K562 (cell line): ENCODE measurements around the gene PIK3C2G. TPM values are rescaled to one million over a fixed set of nuclear protein-coding genes. Genes with fewer than 3 reads are reported as not detected.
A peak's percentile ranks its signal among the peaks of the same experiment; 100 is the strongest.

Experiments used
- ATAC-seq: fragments of 200-7000 bp; cut with Tn5 transposase; 3 replicates; pipeline ENCODE4 v1.9.1; 2020; ENCODE audit warnings: moderate library complexity
- BruUV-seq: library from RNA; stranded (reverse); fragments of 400-500 nt; replicated peaks from 2 replicates; lab custom pipeline; 2021; lab: Mats Ljungman, UMichigan
- CTCF ChIA-PET: fragments of 300-600 bp; formaldehyde crosslinking; extraction: SDS; loops from one replicate; lab custom pipeline; 2021; ENCODE audit warnings: low intra/inter-chr PET ratio; lab: Yijun Ruan, JAX
- POLR2A ChIA-PET: fragments of 300-600, 350-650 bp; sonication (Branson Sonifier 250); formaldehyde crosslinking; extraction: SDS; loops from one replicate; lab custom pipeline; 2021; ENCODE audit warnings: antibody characterized with exemption, inconsistent platforms; lab: Yijun Ruan, JAX
- DNase-seq, 4 experiments: peaks; one replicate each; pipeline versions ENCODE4 v3.0.0 to v3.0.0-alpha.2; 2011 to 2018; ENCODE audit warnings: low spot score in 3 of 4, mixed read lengths in 3 of 4; ENCODE audit errors: extremely low read depth in 1 of 4
- FAIRE-seq: peaks from 2 replicates; lab custom pipeline; 2011; peaks lifted over from hg19 to GRCh38; lab: Jason Lieb, UNC
- H2AFZ ChIP-seq: 2 replicates; pipeline ENCODE4 v1.6.0; 2011; ENCODE audit warnings: low read depth, low read length, control low read depth, inconsistent platforms
- H3K27ac ChIP-seq: fragments of 200-600 bp; 3 replicates; pipeline ENCODE4 v1.8.0; 2011; ENCODE audit warnings: low read depth, mild to moderate bottlenecking, control low read depth, inconsistent platforms, low read length, moderate library complexity, mixed read lengths; ENCODE audit errors: extremely low read depth
- H3K27me3 ChIP-seq, 2 experiments: fragments of 300-600 bp in 1 of 2; 2 replicates in 1 of 2; 3 replicates in 1 of 2; pipeline versions ENCODE4 v1.6.0 to v1.8.0; 2011; ENCODE audit warnings: inconsistent platforms in 2 of 2, low read length in 2 of 2, mild to moderate bottlenecking in 1 of 2, mixed read lengths in 1 of 2, moderate library complexity in 1 of 2; ENCODE audit not compliant: control insufficient read depth in 2 of 2, insufficient read depth in 2 of 2
- H3K36me3 ChIP-seq: fragments of 300-600 bp; 3 replicates; pipeline ENCODE4 v1.8.0; 2011; ENCODE audit warnings: mild to moderate bottlenecking, low read length, inconsistent platforms; ENCODE audit not compliant: control insufficient read depth, insufficient read depth
- H3K4me1 ChIP-seq, 2 experiments: fragments of 200-600 bp in 1 of 2; replicated peaks in 1 of 2; 2 replicates in 1 of 2; 3 replicates in 1 of 2; pipeline versions ENCODE4 v1.5.1 to v1.8.0; 2011; ENCODE audit warnings: inconsistent platforms in 2 of 2, low read length in 2 of 2, mild to moderate bottlenecking in 1 of 2, mixed read lengths in 1 of 2, moderate library complexity in 1 of 2; ENCODE audit not compliant: control insufficient read depth in 2 of 2, insufficient read depth in 2 of 2
- H3K4me2 ChIP-seq: 2 replicates; pipeline ENCODE4 v1.6.1; 2011; ENCODE audit warnings: low read length, control low read depth, inconsistent platforms, mixed read lengths; ENCODE audit not compliant: insufficient read depth
- H3K4me3 ChIP-seq: fragments of 200-600 bp; sonication (generic), shearing (Covaris generic); 2 replicates; pipeline ENCODE4 v1.5.1; 2016; ENCODE audit warnings: control low read depth, inconsistent platforms
- H3K79me2 ChIP-seq: fragments of 200-600 bp; 3 replicates; pipeline ENCODE4 v1.8.0; 2011; ENCODE audit warnings: low read length, inconsistent platforms; ENCODE audit not compliant: control insufficient read depth, insufficient read depth
- H3K9ac ChIP-seq, 2 experiments: 2 replicates each; pipeline versions ENCODE4 v1.6.0 to v1.6.1; 2011; ENCODE audit warnings: low read depth in 2 of 2, low read length in 2 of 2, control low read depth in 1 of 2, inconsistent platforms in 1 of 2, mild to moderate bottlenecking in 1 of 2, mixed read lengths in 1 of 2; ENCODE audit not compliant: insufficient read depth in 1 of 2
- H3K9me1 ChIP-seq: one replicate; pipeline ENCODE4 v1.6.0; 2011; ENCODE audit warnings: inconsistent platforms, mild to moderate bottlenecking, low read length, moderate library complexity; ENCODE audit not compliant: control insufficient read depth, insufficient read depth
- H3K9me3 ChIP-seq: replicated peaks from 2 replicates; pipeline ENCODE4 v1.5.1; 2011; ENCODE audit warnings: low read depth, low read length, inconsistent platforms; ENCODE audit not compliant: control insufficient read depth, insufficient read depth
- H4K20me1 ChIP-seq: replicated peaks from 2 replicates; pipeline ENCODE4 v1.6.1; 2011; ENCODE audit warnings: low read length, inconsistent platforms, mixed read lengths; ENCODE audit not compliant: control insufficient read depth, insufficient read depth
- BMI1 ChIP-seq: fragments of 150-350 bp; IDR thresholded peaks from 2 replicates; pipeline ENCODE4 v1.6.1; 2014; ENCODE audit warnings: low read length
- HMG20B ChIP-seq: fragments of 250-450 bp; sonication (Bioruptor Pico); IDR thresholded peaks from 2 replicates; pipeline ENCODE4 v1.5.0; 2021; ENCODE audit warnings: mild to moderate bottlenecking
- SAP30 ChIP-seq: fragments of 200-600 bp; sonication (generic); IDR thresholded peaks from 2 replicates; pipeline ENCODE4 v1.6.1; 2012; ENCODE audit warnings: borderline replicate concordance, low read depth, mild to moderate bottlenecking, moderate library complexity, low read length, control low read depth, inconsistent platforms; ENCODE audit not compliant: insufficient read depth, poor library complexity, severe bottlenecking
- TCF3 ChIP-seq: sonication (generic); formaldehyde crosslinking; IDR thresholded peaks from 2 replicates; pipeline ENCODE4 v1.4.0; 2020; ENCODE audit warnings: mild to moderate bottlenecking, missing genetic modification reagents
- ZFP36 ChIP-seq: fragments of 150-350 bp; IDR thresholded peaks from 2 replicates; pipeline ENCODE4 v1.6.1; 2018; ENCODE audit warnings: low read length, low read depth; ENCODE audit not compliant: partially characterized antibody
- ZNF586 ChIP-seq: fragments of 450-650 bp; formaldehyde crosslinking; conservative IDR thresholded peaks from 2 replicates; pipeline ENCODE4 v1.4.0; 2020; ENCODE audit warnings: mild to moderate bottlenecking, moderate library complexity
- WGBS: fragments of 100-300 bp; shearing (Covaris generic); methylation state at CpG from one replicate; pipeline ENCODE4 v1.1.6; 2016; ENCODE audit warnings: low coverage, mixed read lengths; ENCODE audit not compliant: insufficient coverage; ENCODE audit errors: missing lambda C conversion rate; 5-methylcytosine and 5-hydroxymethylcytosine counted together
- in situ Hi-C: fragments of 300-500 bp; cut with MboI; formaldehyde crosslinking; loops from 4 replicates; pipeline ENCODE4 v1.15.0; 2018; ENCODE audit warnings: inconsistent platforms, mixed read lengths
- intact Hi-C: fragments of 100-400 bp; cut with micrococcal nuclease; formaldehyde crosslinking; loops from 2 replicates; pipeline ENCODE4 v1.14.2; 2022
- polyA plus RNA-seq, 8 experiments: library from polyadenylated mRNA; depleted of rRNA in 4 of 8; stranded (reverse) in 5 of 8; unstranded in 3 of 8; fragments of >200 nt; fragmentation: Nextera tagmentation in 2 of 8; fragmentation: Illumina TruSeq in 1 of 8; extraction: Ambion mirVana in 2 of 8; extraction: Trizol in 1 of 8; gene quantifications; 2 replicates each; pipeline versions ENCODE4 v1.2.1 to v1.2.3, GENCODE V29; 2011 to 2014; ENCODE audit warnings: inconsistent platforms in 1 of 8, missing spikeins in 1 of 8
- total RNA-seq, 7 experiments: library from RNA; depleted of rRNA in 6 of 7; stranded (reverse); fragments of >200 nt in 6 of 7; fragmentation: Illumina TruSeq in 2 of 7; extraction: Trizol in 2 of 7; gene quantifications; 2 replicates each; pipeline versions ENCODE4 v1.2.1 to v1.2.3, GENCODE V29; 2011 to 2021; ENCODE audit warnings: low replicate concordance in 1 of 7
- TF ChIP-seq, protein P1 (sequence below), 2 experiments: fragments of 450-650 bp in 1 of 2; sonication (generic) in 1 of 2; formaldehyde crosslinking in 1 of 2; IDR thresholded peaks in 1 of 2; conservative IDR thresholded peaks in 1 of 2; 2 replicates each; pipeline versions ENCODE4 v1.6.1 to v1.8.1; 2016 to 2023; ENCODE audit warnings: mild to moderate bottlenecking in 2 of 2, moderate library complexity in 2 of 2, inconsistent platforms in 1 of 2, missing genetic modification reagents in 1 of 2
- TF ChIP-seq, protein P2 (sequence below): sonication (generic); formaldehyde crosslinking; IDR thresholded peaks from 2 replicates; pipeline ENCODE4 v1.4.0; 2020; ENCODE audit warnings: mild to moderate bottlenecking, missing genetic modification reagents

The PIK3C2G gene
- total and polyA plus RNA-seq, 9 of the 15 experiments (the other 6 are each of a cell fraction or from before 2014, with no cell fraction given), result not detected

DNA sequence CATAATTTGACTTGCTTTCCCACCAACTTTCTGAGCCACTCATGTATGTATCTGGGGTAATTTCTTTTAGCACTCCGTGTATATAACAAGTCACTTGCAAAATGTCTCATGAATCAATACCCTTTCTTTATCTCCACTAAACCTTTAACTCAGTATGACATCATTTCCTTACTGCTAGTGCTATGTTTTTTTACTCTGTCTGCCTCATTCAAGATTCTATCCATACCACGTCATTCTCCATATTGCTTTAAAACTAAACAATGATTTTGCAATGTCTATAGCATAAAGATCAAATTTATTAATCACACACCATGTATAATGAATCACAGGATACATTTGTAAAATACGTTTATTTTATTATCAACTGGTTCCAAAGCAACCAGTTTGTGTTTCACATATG lies 178.2 kb downstream of the PIK3C2G start:
- FAIRE-seq, result no peak
- Histone ChIP-seq H3K36me3 (no peaks in the 10 kb centered on the region), H3K79me2 (no peaks in the 10 kb centered on the region), H4K20me1 (no peaks in the 10 kb centered on the region), H3K4me3 (no peak overlapping the region), H3K9me1 (no peaks in the 10 kb centered on the region), H3K4me2 (no peak overlapping the region), H3K9ac (no peak overlapping the region), H3K9me3 (no peaks in the 10 kb centered on the region), H3K27me3 (no peaks in the 10 kb centered on the region), H2AFZ (0 out of 2 replicates have a peak overlapping the region, but pooled peaks have one; percentile 16), H3K27ac (no peak overlapping the region), H3K4me1 (no peaks in the 10 kb centered on the region)
- ChIA-PET POLR2A (no interaction called here), CTCF (no interaction called here)
- in situ Hi-C loops (no loop called here), intact Hi-C loops (no loop called here)
- TF ChIP-seq ZNF586 (CRISPR knock-in tag), result no peak
- TF ChIP-seq, protein P1, sequence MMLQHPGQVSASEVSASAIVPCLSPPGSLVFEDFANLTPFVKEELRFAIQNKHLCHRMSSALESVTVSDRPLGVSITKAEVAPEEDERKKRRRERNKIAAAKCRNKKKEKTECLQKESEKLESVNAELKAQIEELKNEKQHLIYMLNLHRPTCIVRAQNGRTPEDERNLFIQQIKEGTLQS (IDR thresholded peaks at IDR 0.05), result 0 out of 2 replicates have a peak, but pooled peaks have one; percentile 12
- TF ChIP-seq, protein P1 (CRISPR knock-in tag; conservative IDR thresholded peaks at IDR 0.05), result no peak
- no TSS peak for BruUV-seq
- peak in 1 of 4 experiments; percentile 4 for DNase-seq
- WGBS, result 5% methylated on average over 3 of the region's 3 CpGs
- ATAC-seq, result no peak

DNA sequence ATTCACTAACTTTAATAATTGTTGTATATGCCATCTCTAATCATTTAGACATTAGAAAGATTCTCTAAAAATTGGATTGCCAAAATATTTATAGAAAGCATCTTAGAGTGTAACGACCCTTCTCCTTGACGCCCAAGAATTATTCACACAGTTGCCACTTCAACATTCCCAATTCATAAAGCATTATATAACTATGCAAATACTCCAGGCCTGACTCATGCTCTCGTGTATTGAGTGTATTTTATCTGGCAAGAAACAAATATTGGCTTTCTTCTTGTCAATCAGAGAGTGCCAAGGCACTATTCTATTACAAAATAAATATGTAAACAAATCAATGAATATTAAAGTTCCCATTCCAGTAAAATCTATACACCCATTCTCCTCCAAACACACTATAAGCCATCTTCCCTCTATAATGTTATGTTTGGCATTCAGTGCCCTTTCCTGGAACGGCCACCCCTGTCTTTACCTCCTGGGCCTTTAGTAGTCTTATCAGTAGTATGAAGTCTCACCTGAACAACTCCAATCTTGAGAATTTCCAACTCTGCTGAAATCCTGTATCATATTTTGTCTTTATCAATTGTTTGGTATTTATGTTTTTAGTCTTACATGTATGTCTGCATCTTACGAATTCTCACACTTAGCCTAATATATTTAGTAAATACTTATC lies 182.6 kb downstream of the PIK3C2G start:
- no peak overlapping the region for H3K27ac ChIP-seq
- POLR2A ChIA-PET, result no interaction called here
- no peak overlapping the region for H3K4me2 ChIP-seq
- no peak overlapping the region for H3K9ac ChIP-seq
- no peak overlapping the region for H3K4me3 ChIP-seq
- no peaks in the 10 kb centered on the region for H3K36me3 ChIP-seq
- H4K20me1 ChIP-seq, result no peaks in the 10 kb centered on the region
- in situ Hi-C loops (no loop called here), intact Hi-C loops (no loop called here)
- ATAC-seq, result no peak
- no peak for FAIRE-seq
- TF ChIP-seq BMI1, result no peak
- TF ChIP-seq, protein P2, sequence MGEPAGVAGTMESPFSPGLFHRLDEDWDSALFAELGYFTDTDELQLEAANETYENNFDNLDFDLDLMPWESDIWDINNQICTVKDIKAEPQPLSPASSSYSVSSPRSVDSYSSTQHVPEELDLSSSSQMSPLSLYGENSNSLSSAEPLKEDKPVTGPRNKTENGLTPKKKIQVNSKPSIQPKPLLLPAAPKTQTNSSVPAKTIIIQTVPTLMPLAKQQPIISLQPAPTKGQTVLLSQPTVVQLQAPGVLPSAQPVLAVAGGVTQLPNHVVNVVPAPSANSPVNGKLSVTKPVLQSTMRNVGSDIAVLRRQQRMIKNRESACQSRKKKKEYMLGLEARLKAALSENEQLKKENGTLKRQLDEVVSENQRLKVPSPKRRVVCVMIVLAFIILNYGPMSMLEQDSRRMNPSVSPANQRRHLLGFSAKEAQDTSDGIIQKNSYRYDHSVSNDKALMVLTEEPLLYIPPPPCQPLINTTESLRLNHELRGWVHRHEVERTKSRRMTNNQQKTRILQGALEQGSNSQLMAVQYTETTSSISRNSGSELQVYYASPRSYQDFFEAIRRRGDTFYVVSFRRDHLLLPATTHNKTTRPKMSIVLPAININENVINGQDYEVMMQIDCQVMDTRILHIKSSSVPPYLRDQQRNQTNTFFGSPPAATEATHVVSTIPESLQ (CRISPR knock-in tag), result no peak
- no peak for TF ChIP-seq TCF3 (CRISPR knock-in tag)
- TF ChIP-seq ZFP36, result no peak
- TF ChIP-seq SAP30, result no peak
- no peak for TF ChIP-seq HMG20B
- no peak for DNase-seq
- no TSS peak for BruUV-seq
- H3K9me3 ChIP-seq, result no peaks in the 10 kb centered on the region
- no peaks in the 10 kb centered on the region for H3K9me1 ChIP-seq
- WGBS, result 20% methylated on average over 5 of the region's 5 CpGs
- H3K27me3 ChIP-seq, result no peaks in the 10 kb centered on the region
- no peaks in the 10 kb centered on the region for H3K4me1 ChIP-seq
- no peaks in the 10 kb centered on the region for H3K79me2 ChIP-seq
- CTCF ChIA-PET, result no interaction called here
- no peak overlapping the region for H2AFZ ChIP-seq
